Nephron progenitor cell (in vitro differentiated cells): ENCODE measurements around the gene DDX49.
"Not testable (repeated sequence)": the region's sequence is repeated elsewhere in the genome, so short reads cannot be mapped to it uniquely, and the experiment has no call there.

ENCODE experiments used
- DNase-seq: peaks from one replicate; pipeline ENCODE4 v3.0.0; 2021
- H3K27ac Mint-ChIP-seq: 2 replicates; pipeline ENCODE4 v1.8.0; 2021; ENCODE audit warnings: mild to moderate bottlenecking, moderate library complexity, mixed read lengths
- H3K27me3 Mint-ChIP-seq: 2 replicates; pipeline ENCODE4 v1.8.0; 2021; ENCODE audit warnings: mild to moderate bottlenecking, low read depth, mixed read lengths; ENCODE audit not compliant: poor library complexity
- H3K36me3 Mint-ChIP-seq: 2 replicates; pipeline ENCODE4 v1.8.0; 2021; ENCODE audit warnings: low read depth, mixed read lengths
- H3K4me1 Mint-ChIP-seq: 2 replicates; pipeline ENCODE4 v1.8.0; 2021; ENCODE audit warnings: mixed read lengths
- H3K4me3 Mint-ChIP-seq: 2 replicates; pipeline ENCODE4 v1.8.0; 2021; ENCODE audit warnings: mild to moderate bottlenecking, moderate library complexity, mixed read lengths
- H3K9me3 Mint-ChIP-seq: 2 replicates; pipeline ENCODE4 v1.8.0; 2021; ENCODE audit warnings: mild to moderate bottlenecking, moderate library complexity, mixed read lengths
- TF ChIP-seq, protein P1 (sequence below): fragments of 200-600 bp; sonication (generic); IDR thresholded peaks from 2 replicates; pipeline ENCODE4 v1.5.0; 2021; ENCODE audit warnings: antibody characterized with exemption

DDX49 gene

GRCh38 chr19:18949858-18950257, 30.3 kb downstream of the DDX49 start:
- peaks cover 5% of the 10 kb centered on the region for H3K27me3 Mint-ChIP-seq
- TF ChIP-seq, protein P1, sequence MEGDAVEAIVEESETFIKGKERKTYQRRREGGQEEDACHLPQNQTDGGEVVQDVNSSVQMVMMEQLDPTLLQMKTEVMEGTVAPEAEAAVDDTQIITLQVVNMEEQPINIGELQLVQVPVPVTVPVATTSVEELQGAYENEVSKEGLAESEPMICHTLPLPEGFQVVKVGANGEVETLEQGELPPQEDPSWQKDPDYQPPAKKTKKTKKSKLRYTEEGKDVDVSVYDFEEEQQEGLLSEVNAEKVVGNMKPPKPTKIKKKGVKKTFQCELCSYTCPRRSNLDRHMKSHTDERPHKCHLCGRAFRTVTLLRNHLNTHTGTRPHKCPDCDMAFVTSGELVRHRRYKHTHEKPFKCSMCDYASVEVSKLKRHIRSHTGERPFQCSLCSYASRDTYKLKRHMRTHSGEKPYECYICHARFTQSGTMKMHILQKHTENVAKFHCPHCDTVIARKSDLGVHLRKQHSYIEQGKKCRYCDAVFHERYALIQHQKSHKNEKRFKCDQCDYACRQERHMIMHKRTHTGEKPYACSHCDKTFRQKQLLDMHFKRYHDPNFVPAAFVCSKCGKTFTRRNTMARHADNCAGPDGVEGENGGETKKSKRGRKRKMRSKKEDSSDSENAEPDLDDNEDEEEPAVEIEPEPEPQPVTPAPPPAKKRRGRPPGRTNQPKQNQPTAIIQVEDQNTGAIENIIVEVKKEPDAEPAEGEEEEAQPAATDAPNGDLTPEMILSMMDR = no peak
- H3K4me1 Mint-ChIP-seq = peaks cover 11% of the 10 kb centered on the region
- peaks cover 14% of the 10 kb centered on the region for H3K36me3 Mint-ChIP-seq
- H3K27ac Mint-ChIP-seq = no peak overlapping the region
- no peaks in the 10 kb centered on the region for H3K9me3 Mint-ChIP-seq
- H3K4me3 Mint-ChIP-seq = no peak overlapping the region
- DNase-seq = no peak

DNA sequence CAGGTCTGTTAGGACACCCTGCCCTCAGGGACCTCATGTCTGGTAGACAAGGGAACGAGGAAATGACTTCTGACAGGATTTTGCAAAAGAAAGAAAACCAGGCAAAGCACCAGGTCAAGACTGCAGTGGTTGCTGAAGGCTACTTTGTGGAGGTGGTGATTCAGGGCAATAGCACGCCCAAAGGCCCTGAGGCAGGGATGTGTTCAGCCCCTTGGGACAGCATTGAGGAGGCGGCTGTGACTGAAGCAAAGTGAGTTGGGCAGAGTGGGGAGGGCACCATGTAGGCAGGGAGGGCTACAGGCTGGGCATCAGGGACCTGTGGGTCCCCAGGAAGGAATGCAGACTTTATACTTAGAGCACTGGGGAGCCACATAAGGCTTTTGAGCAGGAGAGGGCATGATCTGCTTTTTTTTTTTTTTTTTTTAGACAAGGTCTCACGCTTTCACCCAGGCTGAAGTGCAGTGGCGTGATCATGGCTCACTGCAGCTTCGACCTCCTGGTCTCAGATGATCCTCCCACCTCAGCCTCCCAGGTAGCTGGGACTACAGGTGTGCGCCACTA, 32.3 kb downstream of the DDX49 start:
- Mint-ChIP-seq H3K36me3 (peaks cover 3% of the 10 kb centered on the region), H3K4me3 (no peak overlapping the region), H3K27me3 (peaks cover 5% of the 10 kb centered on the region), H3K27ac (no peak overlapping the region), H3K9me3 (no peaks in the 10 kb centered on the region), H3K4me1 (peaks cover 16% of the 10 kb centered on the region)
- TF ChIP-seq, protein P1 = no peak
- DNase-seq = no peak

GRCh38 chr19:18952364-18953003, 33.0 kb downstream of the DDX49 start:
- H3K9me3 Mint-ChIP-seq, H3K36me3 Mint-ChIP-seq, H3K27ac Mint-ChIP-seq, H3K4me3 Mint-ChIP-seq, DNase-seq, H3K27me3 Mint-ChIP-seq: not testable (repeated sequence)
- peaks cover 16% of the 10 kb centered on the region for H3K4me1 Mint-ChIP-seq

DNA sequence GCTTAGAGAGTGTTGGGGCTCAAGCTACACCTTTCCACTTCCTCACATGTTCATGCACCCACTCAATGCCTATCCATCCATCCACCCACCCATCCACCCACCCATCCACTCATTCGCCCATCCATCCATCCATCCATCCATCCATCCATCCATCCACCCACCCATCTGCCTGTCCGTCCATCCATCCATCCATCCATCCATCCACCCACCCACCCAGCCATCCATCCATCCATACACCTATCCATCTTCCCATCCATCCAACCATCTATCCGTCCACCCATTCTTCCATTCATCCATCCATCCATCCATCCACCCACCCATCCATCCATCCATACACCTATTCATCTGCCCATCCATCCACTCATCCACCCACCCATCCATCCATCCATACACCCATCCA, 34.6 kb downstream of the DDX49 start:
- Mint-ChIP-seq H3K4me3 (no peak overlapping the region), H3K36me3 (no peaks in the 10 kb centered on the region)
- TF ChIP-seq, protein P1 = no peak

DNA sequence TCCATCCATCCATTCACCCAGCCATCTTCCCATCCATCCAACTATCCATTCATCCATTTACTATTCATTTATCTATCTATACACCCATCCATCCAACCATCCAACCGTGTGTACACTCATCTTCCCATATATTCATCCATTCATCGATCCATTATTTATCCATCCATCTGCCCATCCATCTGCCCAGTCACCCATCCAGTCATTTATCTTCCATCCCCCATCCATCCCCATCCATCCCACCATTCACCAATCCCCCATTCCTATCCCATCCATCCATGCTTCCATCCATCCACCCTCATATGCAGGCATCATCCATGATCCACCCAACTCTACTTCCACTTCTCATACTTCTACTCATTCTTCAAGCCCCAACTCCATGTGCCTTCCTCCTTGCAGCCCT, 35.5 kb downstream of the DDX49 start:
- H3K36me3 Mint-ChIP-seq = no peaks in the 10 kb centered on the region
- TF ChIP-seq, protein P1 = no peak
- DNase-seq = no peak
- H3K27me3 Mint-ChIP-seq = peaks cover 22% of the 10 kb centered on the region
- H3K4me3 Mint-ChIP-seq = no peak overlapping the region
- peaks cover 16% of the 10 kb centered on the region for H3K4me1 Mint-ChIP-seq
- no peak overlapping the region for H3K27ac Mint-ChIP-seq
- no peaks in the 10 kb centered on the region for H3K9me3 Mint-ChIP-seq

More for the DNA sequence above, 34.6 kb downstream of the DDX49 start:
- Mint-ChIP-seq H3K9me3 (no peaks in the 10 kb centered on the region), H3K27me3 (peaks cover 14% of the 10 kb centered on the region), H3K4me1 (peaks cover 16% of the 10 kb centered on the region), H3K27ac (no peak overlapping the region)
- DNase-seq = no peak

DNA sequence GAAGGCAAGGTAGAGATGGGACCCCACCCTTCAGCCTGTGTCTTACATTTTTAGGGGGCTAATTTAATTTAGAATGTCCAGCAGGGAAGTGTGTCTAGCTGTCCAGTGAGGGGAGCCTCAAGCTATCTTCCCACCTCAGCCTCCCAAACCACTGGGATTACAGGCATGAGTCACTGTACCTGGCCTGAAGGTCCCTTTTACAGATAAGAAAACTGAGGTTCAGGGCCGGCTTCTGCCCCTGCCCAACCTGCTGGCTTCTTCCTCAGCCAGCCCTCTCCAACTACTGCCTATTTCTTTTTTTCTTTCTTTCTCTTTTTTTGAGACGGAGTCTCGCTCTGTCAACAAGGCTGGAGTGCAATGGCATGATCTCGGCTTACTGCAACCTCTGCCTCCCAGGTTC, 40.9 kb downstream of the DDX49 start:
- TF ChIP-seq, protein P1 = no peak
- H3K9me3 Mint-ChIP-seq = no peaks in the 10 kb centered on the region
- DNase-seq = no peak
- no peaks in the 10 kb centered on the region for H3K36me3 Mint-ChIP-seq
- H3K27me3 Mint-ChIP-seq = peaks cover 59% of the 10 kb centered on the region
- peaks cover 10% of the 10 kb centered on the region for H3K4me1 Mint-ChIP-seq
- H3K4me3 Mint-ChIP-seq = no peak overlapping the region
- no peak overlapping the region for H3K27ac Mint-ChIP-seq
